T-helper 1 cell (primary cell): ENCODE measurements around the gene DHX36.

Source experiments
- DNase-seq, 5 donors: peaks; one replicate each; pipeline ENCODE4 v3.0.0-alpha.2; 2012 to 2020
- total RNA-seq, 4 donors: gene quantifications; one replicate each; lab custom pipeline; 2026; lab: John Stamatoyannopoulos, UW

Gene DHX36, protein sequence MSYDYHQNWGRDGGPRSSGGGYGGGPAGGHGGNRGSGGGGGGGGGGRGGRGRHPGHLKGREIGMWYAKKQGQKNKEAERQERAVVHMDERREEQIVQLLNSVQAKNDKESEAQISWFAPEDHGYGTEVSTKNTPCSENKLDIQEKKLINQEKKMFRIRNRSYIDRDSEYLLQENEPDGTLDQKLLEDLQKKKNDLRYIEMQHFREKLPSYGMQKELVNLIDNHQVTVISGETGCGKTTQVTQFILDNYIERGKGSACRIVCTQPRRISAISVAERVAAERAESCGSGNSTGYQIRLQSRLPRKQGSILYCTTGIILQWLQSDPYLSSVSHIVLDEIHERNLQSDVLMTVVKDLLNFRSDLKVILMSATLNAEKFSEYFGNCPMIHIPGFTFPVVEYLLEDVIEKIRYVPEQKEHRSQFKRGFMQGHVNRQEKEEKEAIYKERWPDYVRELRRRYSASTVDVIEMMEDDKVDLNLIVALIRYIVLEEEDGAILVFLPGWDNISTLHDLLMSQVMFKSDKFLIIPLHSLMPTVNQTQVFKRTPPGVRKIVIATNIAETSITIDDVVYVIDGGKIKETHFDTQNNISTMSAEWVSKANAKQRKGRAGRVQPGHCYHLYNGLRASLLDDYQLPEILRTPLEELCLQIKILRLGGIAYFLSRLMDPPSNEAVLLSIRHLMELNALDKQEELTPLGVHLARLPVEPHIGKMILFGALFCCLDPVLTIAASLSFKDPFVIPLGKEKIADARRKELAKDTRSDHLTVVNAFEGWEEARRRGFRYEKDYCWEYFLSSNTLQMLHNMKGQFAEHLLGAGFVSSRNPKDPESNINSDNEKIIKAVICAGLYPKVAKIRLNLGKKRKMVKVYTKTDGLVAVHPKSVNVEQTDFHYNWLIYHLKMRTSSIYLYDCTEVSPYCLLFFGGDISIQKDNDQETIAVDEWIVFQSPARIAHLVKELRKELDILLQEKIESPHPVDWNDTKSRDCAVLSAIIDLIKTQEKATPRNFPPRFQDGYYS
- total RNA-seq = 80.7 to 127 (median 104) reads per million in 4 donors

DNA sequence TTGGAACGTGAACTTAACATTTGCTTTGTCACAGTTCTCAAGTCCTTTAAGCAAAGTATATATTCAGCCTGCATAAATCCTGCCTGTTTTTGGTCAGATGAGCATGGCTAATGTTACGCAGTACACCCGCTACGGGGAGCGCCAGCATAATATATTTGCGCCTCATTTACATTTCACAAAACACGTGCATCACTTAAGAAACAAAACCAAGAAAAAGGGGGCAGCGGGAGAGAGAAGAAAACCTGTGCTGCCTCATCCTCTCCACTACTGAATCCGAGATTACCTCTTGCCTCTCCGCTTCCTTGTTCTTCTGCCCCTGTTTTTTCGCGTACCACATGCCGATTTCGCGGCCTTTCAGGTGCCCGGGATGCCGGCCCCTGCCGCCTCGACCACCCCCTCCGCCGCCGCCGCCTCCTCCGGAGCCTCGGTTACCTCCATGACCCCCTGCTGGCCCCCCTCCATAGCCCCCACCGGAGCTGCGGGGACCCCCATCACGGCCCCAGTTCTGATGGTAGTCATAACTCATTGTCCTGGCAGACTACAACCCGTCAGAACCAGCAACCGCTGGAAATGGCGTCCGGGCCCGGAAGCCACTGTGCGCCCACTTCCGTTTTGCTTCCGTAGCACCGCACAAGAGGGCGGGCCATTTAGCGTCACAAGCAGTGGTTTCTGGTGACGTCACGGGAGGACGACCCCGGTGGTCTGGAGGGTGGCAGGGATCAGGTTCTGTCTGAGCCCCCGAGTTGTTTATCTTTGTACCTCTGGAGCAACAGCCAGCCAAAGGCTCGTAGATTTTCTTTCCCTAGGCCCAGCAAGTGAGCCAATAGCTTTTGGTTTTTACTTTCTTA lies at the start of gene DHX36:
Gene DHX36, minus strand, starts transcription at position 597 of the 848 bp plus-strand sequence. Its CDS starts 71 bp downstream, at position 526.
- DNase-seq = peak; percentile 71 to 93 (median 83)

DNA sequence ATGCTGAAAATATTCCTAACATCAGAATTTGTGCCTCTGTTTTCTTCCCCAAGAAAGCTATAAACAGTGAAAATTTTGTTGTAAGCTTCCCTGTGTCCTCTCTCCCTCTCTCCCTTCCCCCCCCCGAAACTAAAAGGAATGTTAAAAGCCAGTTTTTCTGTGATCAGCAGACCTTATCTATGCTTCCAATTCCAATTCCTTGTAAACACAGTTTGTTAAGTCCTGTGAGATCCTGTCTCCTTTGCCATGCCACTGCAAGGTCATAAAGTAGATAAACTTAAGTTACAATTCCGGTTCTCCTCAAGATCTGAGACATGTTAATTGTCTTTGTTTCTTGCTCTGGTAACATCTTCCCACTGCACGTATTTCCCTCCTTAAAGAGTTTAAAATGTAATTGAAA lies 42.9 kb upstream of the DHX36 start:
- DNase-seq = no peak

DNA sequence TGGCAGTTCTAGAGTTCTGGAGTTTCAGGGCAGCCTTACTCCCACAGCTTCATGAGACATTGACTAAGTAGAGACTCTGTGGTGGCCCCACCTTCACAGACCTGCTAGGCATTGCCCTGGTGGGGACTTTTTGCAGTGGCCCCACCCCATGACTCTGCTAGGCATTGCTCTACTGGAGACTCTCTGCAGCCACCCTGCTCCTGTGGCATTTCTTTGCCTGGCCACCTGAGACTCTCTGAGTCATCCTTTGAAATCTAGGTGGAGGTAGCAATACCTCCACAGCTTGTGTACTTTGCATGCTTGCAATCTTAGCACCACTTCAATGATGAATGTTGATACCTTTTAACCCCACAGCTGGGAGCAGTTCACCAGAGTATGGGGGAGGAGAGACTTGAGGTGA lies 40.6 kb upstream of the DHX36 start:
- no peak for DNase-seq

DNA sequence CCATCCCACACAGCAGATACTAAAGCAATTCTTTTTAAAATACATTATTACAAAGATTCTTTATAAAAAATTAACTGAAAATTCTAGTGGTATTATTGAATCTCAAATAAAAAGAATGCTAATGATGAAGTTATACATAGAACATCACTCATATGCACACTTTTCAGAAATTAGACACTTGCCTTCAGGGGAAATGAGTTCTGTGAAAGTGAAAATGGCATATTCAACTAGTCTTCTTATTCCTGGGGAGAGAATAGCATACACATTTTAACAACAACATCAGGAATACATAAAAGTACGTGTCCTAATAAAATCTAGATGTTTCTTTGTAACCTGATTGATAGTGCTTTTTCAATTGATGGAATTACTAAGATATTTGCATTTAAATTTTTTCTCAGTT lies 36.8 kb upstream of the DHX36 start:
- DNase-seq = no peak

DNA sequence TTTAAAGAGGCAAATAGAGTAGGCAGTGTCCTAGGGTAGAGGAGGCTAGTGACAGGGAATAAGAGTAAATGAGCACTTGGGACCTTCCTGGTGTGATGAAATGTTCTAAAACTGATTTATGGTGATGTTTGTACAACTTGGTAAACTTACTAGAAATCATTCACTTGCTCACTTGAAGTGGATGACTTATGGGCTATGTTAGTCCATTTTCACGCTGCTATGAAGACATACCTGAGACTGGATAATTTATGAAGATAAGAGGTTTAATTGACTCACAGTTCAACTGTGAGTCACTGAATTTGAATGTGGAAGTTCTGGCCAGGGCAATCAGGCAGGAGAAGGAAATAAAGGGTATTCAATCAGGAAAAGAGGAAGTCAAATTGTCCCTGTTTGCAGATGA lies 31.7 kb upstream of the DHX36 start:
- no peak for DNase-seq

DNA sequence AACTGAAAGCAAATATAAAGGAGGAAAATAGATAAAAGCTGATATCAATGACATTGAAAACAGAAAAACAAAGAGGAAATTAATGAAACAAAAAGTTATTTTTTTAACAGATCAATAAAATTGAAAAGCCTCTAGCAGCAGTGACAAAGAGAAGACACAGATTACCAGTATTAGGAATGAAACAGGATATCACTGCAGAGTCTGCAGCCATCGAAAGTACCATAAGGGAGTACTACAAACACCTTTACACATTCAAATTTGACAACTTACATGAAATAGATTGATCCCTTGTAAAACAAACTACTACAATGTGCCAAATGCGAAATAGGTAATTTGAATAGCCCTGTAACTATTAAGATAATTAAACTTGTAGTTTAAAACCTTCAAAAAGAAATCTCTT lies 24.9 kb upstream of the DHX36 start:
- DNase-seq = no peak

DNA sequence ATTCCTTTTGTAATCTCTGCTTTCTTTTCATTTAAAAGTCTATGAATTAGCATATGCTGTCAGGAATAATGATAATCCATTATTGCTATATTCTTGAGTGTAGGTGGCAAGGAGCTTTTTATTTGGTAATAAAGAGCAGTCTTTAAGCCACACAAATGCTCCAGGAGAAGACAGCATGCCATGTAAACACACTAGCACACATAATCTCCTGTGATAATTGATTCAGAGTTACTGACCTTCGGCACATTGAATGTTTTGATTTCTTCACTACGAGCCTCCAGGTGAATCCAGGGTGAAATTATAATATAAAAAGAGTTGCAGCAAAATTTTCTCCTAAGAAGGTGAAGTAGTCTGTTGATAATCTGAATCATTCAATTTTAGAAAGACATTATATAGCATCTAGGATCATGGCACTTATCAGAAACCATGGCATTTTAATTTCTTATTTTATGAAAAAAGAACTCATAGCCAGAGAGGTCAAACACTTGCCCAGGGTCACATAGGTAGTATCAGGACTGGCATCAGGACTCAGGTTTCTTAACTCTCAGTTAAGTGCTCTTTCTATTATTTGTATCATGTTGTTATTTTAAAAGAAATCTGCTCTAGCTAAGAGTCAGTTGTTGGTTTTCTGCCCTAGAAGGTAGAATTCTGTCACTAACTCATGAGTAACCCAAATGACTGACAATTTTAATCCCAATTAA lies 21.3 kb upstream of the DHX36 start:
- no peak for DNase-seq

DNA sequence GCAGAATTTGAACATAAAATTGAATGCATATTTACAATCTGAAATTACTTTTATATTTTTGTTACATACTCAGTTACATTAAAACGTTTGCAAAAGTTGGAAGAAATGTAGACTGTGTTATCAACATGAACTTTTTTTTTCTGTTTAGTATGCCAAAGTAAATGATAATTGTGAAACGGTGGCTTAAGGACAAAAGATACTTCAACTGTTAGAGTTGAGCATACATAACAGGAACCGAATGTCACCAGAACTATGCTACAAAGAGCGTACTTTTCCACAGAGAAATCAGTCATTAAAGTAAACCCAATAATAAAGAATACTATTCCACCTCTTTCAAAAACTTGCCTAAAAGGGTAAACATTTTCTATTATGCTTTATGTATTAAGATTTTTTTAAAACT lies 14.3 kb upstream of the DHX36 start:
- no peak for DNase-seq

DNA sequence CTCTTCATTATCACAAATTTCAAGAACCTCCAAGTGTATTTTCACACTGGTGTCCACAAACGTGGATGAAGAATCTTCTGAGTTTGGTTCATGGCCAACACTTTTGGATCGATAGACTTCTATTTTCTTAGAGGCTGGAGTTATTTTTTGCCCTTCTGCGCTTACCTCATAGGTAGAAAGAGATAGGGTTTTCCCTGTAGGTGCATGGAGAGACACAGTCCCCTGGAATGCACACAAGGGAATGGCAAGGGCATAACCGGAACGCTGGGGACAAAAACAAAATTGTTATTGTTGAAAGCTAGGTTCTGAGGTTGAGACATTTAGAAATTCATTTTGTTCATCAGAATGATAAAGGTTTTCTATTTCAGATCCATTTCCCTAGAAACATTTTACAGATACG lies 13.7 kb upstream of the DHX36 start:
- no peak for DNase-seq

DNA sequence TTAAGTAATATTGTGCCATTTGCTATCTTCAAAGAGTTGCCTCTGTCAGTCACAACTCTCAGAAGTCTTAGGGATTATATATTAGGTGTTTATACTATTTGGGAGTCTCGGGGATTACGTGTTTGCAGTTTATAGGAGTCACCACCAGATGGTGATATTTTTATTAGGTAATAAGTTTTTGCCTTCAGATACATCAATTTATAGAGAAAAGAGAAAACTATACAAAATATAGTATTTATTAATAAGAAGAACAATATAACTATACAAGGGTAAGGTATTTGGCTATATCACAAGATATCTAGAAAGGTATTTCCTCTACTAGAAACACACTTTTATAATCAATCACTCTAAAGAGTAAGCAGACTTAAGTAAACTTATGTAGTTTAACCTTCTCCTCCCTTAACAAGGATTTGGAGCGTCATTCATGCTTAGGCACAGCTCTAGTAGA lies 10.7 kb upstream of the DHX36 start:
- DNase-seq = no peak

DNA sequence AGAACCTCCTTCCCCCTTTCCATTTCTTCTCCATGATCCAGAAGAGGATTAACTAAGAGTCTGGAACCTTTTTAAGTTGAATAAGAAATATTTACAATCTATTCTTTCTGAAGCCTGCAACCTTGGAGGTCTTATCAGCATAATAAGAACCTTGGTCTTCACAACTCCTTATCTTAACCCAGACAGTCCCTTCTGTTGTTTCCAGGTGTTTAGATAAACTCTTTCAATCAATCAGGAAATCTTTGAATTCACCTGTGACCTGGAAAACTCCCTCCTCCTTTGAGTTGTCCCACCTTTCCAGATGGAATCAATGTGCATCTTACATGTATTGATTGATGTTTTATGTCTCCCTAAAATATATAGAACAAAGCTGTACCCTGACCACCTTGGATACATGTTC lies 3.6 kb upstream of the DHX36 start:
- DNase-seq = no peak

DNA sequence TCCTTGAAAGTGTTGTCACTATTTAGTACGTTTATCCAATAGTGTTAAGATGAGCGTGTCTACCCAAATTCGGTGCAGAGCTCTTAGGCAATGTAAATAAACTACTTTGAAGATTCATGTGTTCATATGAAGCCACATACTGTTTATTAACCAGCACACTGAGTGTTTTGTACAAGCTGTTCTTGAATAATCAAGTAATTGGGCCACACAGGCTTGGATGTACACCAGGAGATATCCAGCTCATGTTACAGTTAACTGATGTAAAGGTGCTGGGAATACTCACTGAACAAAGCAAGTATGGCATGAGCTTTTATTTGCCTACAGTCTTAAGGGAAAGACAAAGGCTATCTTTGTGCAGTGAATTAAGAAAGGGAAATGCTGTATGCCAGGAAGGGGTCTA lies 632 bp upstream of the DHX36 start:
- no peak for DNase-seq

DNA sequence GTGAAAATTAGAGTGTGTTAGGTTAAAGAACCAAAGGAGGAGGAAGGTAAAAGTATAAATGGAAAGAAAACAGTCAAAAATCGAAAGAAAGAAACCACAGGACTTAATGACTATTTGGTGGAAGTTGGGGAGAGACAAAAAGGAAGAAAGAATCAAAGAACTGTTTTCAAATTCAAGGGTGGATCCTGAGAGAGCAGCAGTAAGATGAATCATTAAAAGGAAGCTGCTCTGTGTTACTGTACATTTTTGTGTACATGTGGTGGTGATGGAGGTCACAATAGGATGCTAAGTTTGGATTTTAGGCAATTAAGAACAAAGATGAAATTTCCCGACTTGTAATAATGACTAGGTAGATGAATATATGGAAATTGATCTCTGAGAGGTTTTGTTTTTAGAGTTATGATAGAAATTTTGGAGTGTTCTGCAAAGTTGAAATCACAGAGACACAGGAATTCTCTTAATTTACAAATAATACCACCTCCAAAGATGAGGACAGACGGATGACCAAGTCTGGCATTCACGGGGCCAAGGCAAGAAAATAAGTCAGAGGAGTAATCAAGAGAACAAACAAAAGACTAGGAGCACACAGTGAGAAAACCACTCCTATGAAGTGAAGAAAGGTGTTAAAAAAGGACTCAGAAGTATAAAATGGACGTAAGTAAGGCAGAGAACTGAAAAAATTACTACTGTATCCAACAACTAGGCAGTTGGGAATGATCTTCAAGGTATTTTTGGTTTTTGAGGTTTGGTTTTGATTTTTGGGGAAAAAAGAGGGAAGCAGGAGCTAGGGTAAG lies 7.1 kb downstream of the DHX36 start:
- DNase-seq = peak in 1 of 5 donors; percentile 23

DNA sequence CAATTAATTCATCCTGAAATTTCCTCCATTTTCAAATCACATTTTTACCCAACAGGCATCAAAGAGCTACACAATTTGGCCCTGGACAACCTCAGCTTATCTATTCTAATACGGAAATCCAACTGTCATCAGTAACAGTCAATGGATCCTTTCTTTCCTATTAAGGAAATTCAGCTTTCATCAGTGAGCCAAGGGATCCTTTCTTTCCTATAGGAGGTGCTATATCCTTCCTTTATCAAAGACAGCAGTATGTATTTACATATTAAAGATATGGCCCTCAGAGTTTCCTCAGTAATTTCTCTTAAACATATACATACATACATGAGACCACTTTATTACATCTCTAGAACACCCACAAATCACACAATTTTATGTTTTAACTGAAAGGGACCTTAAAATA lies 10.1 kb downstream of the DHX36 start:
- DNase-seq = no peak

DNA sequence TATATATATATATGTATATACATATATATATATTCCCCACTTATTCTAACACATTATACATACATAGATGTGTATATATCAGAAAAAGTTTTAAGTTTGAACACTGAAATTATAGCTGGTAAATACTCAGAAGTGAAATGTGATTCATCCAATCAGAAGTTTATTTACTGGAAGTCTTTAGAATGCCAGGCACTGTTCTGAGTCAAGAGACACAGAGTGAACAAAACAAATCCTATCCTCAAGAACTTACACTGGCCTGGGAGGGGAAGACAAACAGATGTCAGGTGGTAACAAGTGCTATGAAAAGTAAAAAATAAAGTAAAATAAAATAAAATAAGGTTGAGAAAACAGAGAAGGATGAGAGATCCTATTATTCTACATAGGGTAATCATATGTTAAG lies 13.4 kb downstream of the DHX36 start:
- no peak for DNase-seq

DNA sequence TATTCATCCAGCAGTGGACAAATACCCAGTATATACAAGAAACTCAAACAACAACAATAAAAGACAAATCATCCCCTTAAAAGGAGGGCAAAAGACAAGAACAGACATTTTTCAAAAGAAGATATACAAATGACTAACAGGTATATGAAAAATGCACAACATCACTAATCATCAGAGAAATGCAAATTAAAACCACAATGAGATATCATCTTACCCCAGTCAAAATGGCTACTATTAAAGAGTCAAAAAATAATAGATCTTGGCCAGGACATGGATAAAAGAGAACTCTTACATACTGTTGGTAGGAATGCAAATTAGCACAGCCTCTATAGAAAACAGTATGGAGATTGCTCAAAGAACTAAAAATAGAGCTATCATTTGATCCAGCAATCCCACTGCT lies 16.9 kb downstream of the DHX36 start:
- DNase-seq = no peak

DNA sequence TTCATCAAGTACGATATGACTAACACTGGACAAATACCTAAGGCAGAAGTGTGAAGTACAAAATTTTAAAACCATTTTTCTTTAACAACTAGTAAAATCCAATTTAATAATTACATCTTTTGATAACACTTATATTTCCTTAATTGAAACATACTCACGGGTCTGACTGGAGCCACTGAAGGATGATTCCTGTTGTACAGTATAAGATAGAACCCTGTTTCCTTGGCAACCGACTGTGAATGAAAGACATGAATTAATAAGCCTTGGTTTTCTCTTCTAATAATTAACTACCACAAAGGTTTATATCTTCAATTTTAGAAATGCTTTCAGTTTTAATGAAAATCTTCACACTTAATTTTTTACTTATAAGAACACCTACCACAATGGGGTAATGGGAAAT lies 19.4 kb downstream of the DHX36 start:
- no peak for DNase-seq

DNA sequence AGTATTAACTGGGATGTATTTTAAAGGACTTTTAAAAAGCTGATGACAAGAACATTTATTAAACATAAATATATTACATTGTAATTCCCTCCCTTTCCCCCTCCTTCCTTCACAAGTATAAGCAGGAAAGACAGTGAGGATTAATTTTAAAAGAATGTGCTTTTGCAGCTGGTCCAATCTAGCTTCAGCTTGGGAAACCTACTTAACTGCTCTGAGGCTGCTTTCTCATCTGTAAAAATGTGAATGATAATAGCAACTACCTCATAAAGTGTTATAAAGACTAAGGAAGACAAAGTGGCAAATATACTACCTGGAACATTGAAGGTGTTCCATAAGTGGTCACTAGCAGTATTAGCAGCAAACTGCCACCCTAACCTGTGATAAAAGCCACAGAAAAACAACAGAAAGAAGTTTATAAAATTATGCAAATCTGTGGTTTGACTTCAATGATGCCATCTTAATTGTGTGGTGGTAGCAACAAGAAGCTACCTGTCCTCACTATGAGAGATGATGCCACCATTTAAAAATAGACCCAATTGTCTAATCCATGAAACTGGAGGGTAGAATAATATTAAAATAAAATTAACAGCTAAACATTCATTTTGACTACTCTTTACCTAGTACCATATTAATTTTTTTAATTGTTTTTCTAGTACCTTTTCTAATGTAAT lies 20.0 kb downstream of the DHX36 start:
- no peak for DNase-seq

DNA sequence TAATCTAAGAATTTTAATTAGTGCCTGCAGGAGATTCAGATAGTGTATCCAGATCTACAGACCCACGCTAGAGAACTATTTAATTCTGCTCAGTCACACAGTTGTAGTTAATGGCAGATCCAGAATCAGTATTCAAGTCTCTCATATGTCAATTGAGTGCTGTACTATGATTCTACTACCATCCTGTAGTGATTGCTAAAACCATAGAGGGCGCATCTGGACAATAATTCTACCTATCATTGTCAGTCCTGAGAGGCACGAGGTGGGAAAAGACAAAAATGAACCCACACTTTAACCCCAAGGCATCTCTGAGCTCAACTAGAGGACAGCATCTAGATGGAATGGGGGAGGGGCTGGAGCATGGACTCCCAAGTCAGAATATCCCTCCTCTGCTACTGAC lies 22.7 kb downstream of the DHX36 start:
- no peak for DNase-seq

DNA sequence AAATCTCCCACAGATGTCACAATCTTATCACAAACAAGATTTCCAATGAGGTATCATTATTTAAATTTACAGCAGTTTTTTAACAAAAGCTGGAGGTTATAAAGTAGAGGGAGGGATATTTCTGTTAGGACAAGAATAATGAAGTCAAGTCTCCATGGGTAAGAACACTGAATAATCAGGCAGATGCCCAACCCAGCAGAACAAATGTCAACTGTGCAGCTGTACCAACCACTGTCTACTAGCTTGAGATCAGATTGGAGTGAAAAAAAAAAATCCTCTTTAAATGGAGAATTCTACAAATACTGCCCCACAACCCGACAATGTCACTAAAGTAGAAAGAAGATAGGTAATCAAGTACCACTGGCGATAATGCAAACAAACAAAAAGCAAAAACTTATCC lies 30.3 kb downstream of the DHX36 start:
- no peak for DNase-seq

DNA sequence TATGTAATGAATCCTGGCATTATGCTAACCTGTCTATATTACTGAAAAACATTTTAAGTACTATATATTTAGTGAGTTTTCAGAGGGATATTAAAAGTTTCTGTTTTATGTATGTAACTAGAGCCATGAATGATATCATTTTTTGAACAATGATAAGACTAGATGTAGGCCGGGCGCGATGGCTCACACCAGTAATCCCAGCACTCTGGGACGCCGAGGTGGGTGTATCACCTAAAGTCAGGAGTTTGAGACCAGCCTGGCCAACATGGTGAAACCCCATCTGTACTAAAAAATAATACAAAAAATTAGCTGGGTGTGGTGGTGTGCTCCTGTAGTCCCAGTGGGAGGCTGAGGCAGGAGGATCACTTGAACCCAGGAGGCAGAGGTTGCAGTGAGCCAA lies 34.1 kb downstream of the DHX36 start:
- no peak for DNase-seq
